Measurements from ENCODE around the gene GHRHR. TPM values are rescaled to one million over a fixed set of nuclear protein-coding genes. Genes with fewer than 3 reads are reported as not detected.

Gene GHRHR
- polyA plus RNA-seq, 1 donor from 2014 or later, result not detected

GRCh38 chr7:30988351-30989005, 24.7 kb downstream of the GHRHR start:
- no peaks in the 10 kb centered on the region for H3K36me3 ChIP-seq (ENCODE audit: insufficient read depth, low read length)
- no peak overlapping the region for H3K4me3 ChIP-seq (ENCODE audit: low read length)
- H3K4me2 ChIP-seq (ENCODE audit: low read length), result no peak overlapping the region
- no peaks in the 10 kb centered on the region for H3K27me3 ChIP-seq (ENCODE audit: insufficient read depth, low read depth, low read length)
- no peak for TF ChIP-seq MXI1 (conservative IDR thresholded peaks at IDR 0.05; ENCODE audit: poor library complexity, severe bottlenecking)
- TF ChIP-seq EP300 (conservative IDR thresholded peaks at IDR 0.05; ENCODE audit: poor library complexity, severe bottlenecking), result no peak
- TF ChIP-seq REST (IDR thresholded peaks at IDR 0.05; ENCODE audit: borderline replicate concordance), result no peak
- no peak for TF ChIP-seq SMC3 (conservative IDR thresholded peaks at IDR 0.05; ENCODE audit: poor library complexity)
- TF ChIP-seq RAD21 (conservative IDR thresholded peaks at IDR 0.05), result no peak
- TF ChIP-seq EZH2 (IDR thresholded peaks at IDR 0.05; ENCODE audit: borderline replicate concordance, insufficient read depth, low read length, poor library complexity, severe bottlenecking), result no peak
- no peak for TF ChIP-seq TAF1 (IDR thresholded peaks at IDR 0.05; ENCODE audit: low read depth)
- no peak for TF ChIP-seq CTCF (IDR thresholded peaks at IDR 0.05; ENCODE audit: poor library complexity, severe bottlenecking)
- no peak for TF ChIP-seq POLR2AphosphoS5 (IDR thresholded peaks at IDR 0.05)
- H3K9me3 ChIP-seq (ENCODE audit: low read length), result no peaks in the 10 kb centered on the region
- H3F3A ChIP-seq (ENCODE audit: insufficient read depth, low read length, poor library complexity, severe bottlenecking), result no peaks in the 10 kb centered on the region
- no peak overlapping the region for H3K9ac ChIP-seq (ENCODE audit: low read length)
- no peaks in the 10 kb centered on the region for H3K79me2 ChIP-seq (replicated peaks; ENCODE audit: insufficient read depth, low read length)
- no peaks in the 10 kb centered on the region for H4K20me1 ChIP-seq (ENCODE audit: insufficient read depth)
- no peak overlapping the region for H2AFZ ChIP-seq (ENCODE audit: low read depth, low read length)
- H3K27ac ChIP-seq (ENCODE audit: low read length), result no peak overlapping the region
- no peaks in the 10 kb centered on the region for H3K9me2 ChIP-seq (ENCODE audit: insufficient read depth, low read length)

- no peak overlapping the region for H2AFZ ChIP-seq (ENCODE audit: low read depth, low read length)
- TF ChIP-seq TAF1 (IDR thresholded peaks at IDR 0.05; ENCODE audit: low read depth) (no peak), EP300 (conservative IDR thresholded peaks at IDR 0.05; ENCODE audit: poor library complexity, severe bottlenecking) (no peak), MXI1 (conservative IDR thresholded peaks at IDR 0.05; ENCODE audit: poor library complexity, severe bottlenecking) (no peak), RAD21 (conservative IDR thresholded peaks at IDR 0.05) (no peak), CTCF (IDR thresholded peaks at IDR 0.05; ENCODE audit: poor library complexity, severe bottlenecking) (no peak), REST (IDR thresholded peaks at IDR 0.05; ENCODE audit: borderline replicate concordance) (no peak), EZH2 (IDR thresholded peaks at IDR 0.05; ENCODE audit: borderline replicate concordance, insufficient read depth, low read length, poor library complexity, severe bottlenecking) (no peak), SMC3 (conservative IDR thresholded peaks at IDR 0.05; ENCODE audit: poor library complexity) (no peak), POLR2AphosphoS5 (IDR thresholded peaks at IDR 0.05) (no peak)
- no peak overlapping the region for H3K9ac ChIP-seq (ENCODE audit: low read length)
- H3K4me2 ChIP-seq (ENCODE audit: low read length), result no peak overlapping the region
- no peaks in the 10 kb centered on the region for H3K27me3 ChIP-seq (ENCODE audit: insufficient read depth, low read depth, low read length)
- no peaks in the 10 kb centered on the region for H3F3A ChIP-seq (ENCODE audit: insufficient read depth, low read length, poor library complexity, severe bottlenecking)
- H3K9me2 ChIP-seq (ENCODE audit: insufficient read depth, low read length), result no peaks in the 10 kb centered on the region
- no peak overlapping the region for H3K27ac ChIP-seq (ENCODE audit: low read length)
- no peak overlapping the region for H3K4me3 ChIP-seq (ENCODE audit: low read length)
- H3K9me3 ChIP-seq (ENCODE audit: low read length), result no peaks in the 10 kb centered on the region
- H3K79me2 ChIP-seq (replicated peaks; ENCODE audit: insufficient read depth, low read length), result no peaks in the 10 kb centered on the region
- no peaks in the 10 kb centered on the region for H4K20me1 ChIP-seq (ENCODE audit: insufficient read depth)
- H3K36me3 ChIP-seq (ENCODE audit: insufficient read depth, low read length), result no peaks in the 10 kb centered on the region
These were observed 25.5 kb downstream of the GHRHR start for GRCh38 chr7:30989008-30989823.

Measured in neural cell (in vitro differentiated cells).